GM19351 (cell line): ENCODE data around the gene MAN1C1.

Experiments
- ATAC-seq: cut with Tn5 transposase; IDR thresholded peaks from one replicate; pipeline ENCODE4 v1.9.1; 2021; ENCODE audit warnings: mild to moderate bottlenecking, moderate library complexity; ENCODE audit not compliant: unreplicated experiment

Gene MAN1C1

GRCh38 chr1:25808481-25809244, 192.1 kb downstream of the MAN1C1 start:
- ATAC-seq = no peak

GRCh38 chr1:25809283-25809926, 192.8 kb downstream of the MAN1C1 start:
- ATAC-seq = no peak

- no peak for ATAC-seq
Observed at GRCh38 chr1:25809929-25810328, 193.3 kb downstream of the MAN1C1 start.

GRCh38 chr1:25810341-25811299, 194.0 kb downstream of the MAN1C1 start:
- no peak for ATAC-seq

GRCh38 chr1:25811384-25812082, 194.9 kb downstream of the MAN1C1 start:
- ATAC-seq = no peak

GRCh38 chr1:25813071-25813733, 196.6 kb downstream of the MAN1C1 start:
- no peak for ATAC-seq

GRCh38 chr1:25813734-25814471, 197.3 kb downstream of the MAN1C1 start:
- no peak for ATAC-seq

GRCh38 chr1:25814549-25815087, 198.0 kb downstream of the MAN1C1 start:
- ATAC-seq = no peak

- no peak for ATAC-seq
Observed at GRCh38 chr1:25815208-25816111, 198.9 kb downstream of the MAN1C1 start.

GRCh38 chr1:25816112-25816718, 199.6 kb downstream of the MAN1C1 start:
- no peak for ATAC-seq

- no peak for ATAC-seq
Observed at GRCh38 chr1:25817840-25818501, 201.4 kb downstream of the MAN1C1 start.

- no peak for ATAC-seq
Observed at GRCh38 chr1:25818569-25818968, 202.0 kb downstream of the MAN1C1 start.

- ATAC-seq = peak; percentile 86
Observed at GRCh38 chr1:25819491-25820246, 203.1 kb downstream of the MAN1C1 start, which contains the start of gene MTFR1L. Gene MTFR1L (plus strand): TSS chr1:25819954. CDS start chr1:25823105, 3,151 bp downstream.

GRCh38 chr1:25820247-25821111, 203.9 kb downstream of the MAN1C1 start:
- ATAC-seq = peak; percentile 48

- ATAC-seq = no peak
Observed at GRCh38 chr1:25821112-25821476, 204.5 kb downstream of the MAN1C1 start.
